Endothelial cell of umbilical vein (primary cell): ENCODE data around the gene SLC39A5. TPM values are rescaled to one million over a fixed set of nuclear protein-coding genes. Genes with fewer than 3 reads are reported as not detected.

Experiments
- BruUV-seq: library from RNA; stranded (reverse); fragments of 400-500 nt; replicated peaks from 2 replicates; lab custom pipeline; 2021; lab: Mats Ljungman, UMichigan
- CTCF ChIA-PET: fragments of 300-600, 350-600 bp; sonication (Branson Sonifier 250); formaldehyde crosslinking; loops from one replicate; lab custom pipeline; 2021; ENCODE audit warnings: antibody characterized with exemption, inconsistent platforms; lab: Charles Lee
- POLR2A ChIA-PET: fragments of 300-600, 350-600 bp; sonication (Branson Sonifier 250); formaldehyde crosslinking; loops from one replicate; lab custom pipeline; 2021; ENCODE audit warnings: antibody characterized with exemption, inconsistent platforms; lab: Charles Lee
- DNase-seq: peaks from one replicate; pipeline ENCODE4 v3.0.0-alpha.2; 2011; ENCODE audit warnings: low read depth, low spot score
- FAIRE-seq: peaks from 2 replicates; lab custom pipeline; 2011; peaks lifted over from hg19 to GRCh38; lab: Jason Lieb, UNC
- H2AFZ ChIP-seq: 2 replicates; pipeline ENCODE4 v1.6.0; 2012; ENCODE audit warnings: low read depth, low read length, control low read depth, inconsistent platforms
- H3K27ac ChIP-seq: 2 replicates; pipeline ENCODE4 v1.5.1; 2011; ENCODE audit warnings: low read depth, mild to moderate bottlenecking, control low read depth, low read length, moderate library complexity; ENCODE audit not compliant: insufficient read depth
- H3K27me3 ChIP-seq, 2 experiments: 2 replicates each; pipeline versions ENCODE4 v1.6.0 to v1.6.1; 2011; ENCODE audit warnings: low read length in 2 of 2, mixed read lengths in 1 of 2; ENCODE audit not compliant: control insufficient read depth in 2 of 2, insufficient read depth in 2 of 2
- H3K36me3 ChIP-seq, 2 experiments: 2 replicates in 1 of 2; 3 replicates in 1 of 2; pipeline ENCODE4 v1.5.1; 2011; ENCODE audit warnings: low read length in 2 of 2, mild to moderate bottlenecking in 1 of 2, moderate library complexity in 1 of 2; ENCODE audit not compliant: control insufficient read depth in 2 of 2, insufficient read depth in 2 of 2; ENCODE audit errors: extremely low read depth in 1 of 2
- H3K4me1 ChIP-seq: 3 replicates; pipeline ENCODE4 v1.5.1; 2011; ENCODE audit warnings: mild to moderate bottlenecking, low read length; ENCODE audit not compliant: control insufficient read depth, insufficient read depth; ENCODE audit errors: extremely low read depth
- H3K4me2 ChIP-seq: 2 replicates; pipeline ENCODE4 v1.6.1; 2011; ENCODE audit warnings: low read length, control low read depth, mixed read lengths; ENCODE audit not compliant: insufficient read depth
- H3K4me3 ChIP-seq, 3 experiments: fragments of 200-600 bp in 1 of 3; sonication (generic), shearing (Covaris generic) in 1 of 3; replicated peaks in 1 of 3; 2 replicates each; pipeline ENCODE4 v1.5.1; 2011 to 2016; ENCODE audit warnings: control low read depth in 3 of 3, low read length in 3 of 3, mild to moderate bottlenecking in 2 of 3, inconsistent platforms in 1 of 3, low read depth in 1 of 3, moderate library complexity in 1 of 3; ENCODE audit not compliant: insufficient read depth in 1 of 3
- H3K79me2 ChIP-seq: 2 replicates; pipeline ENCODE4 v1.6.0; 2012; ENCODE audit warnings: low read length, inconsistent platforms; ENCODE audit not compliant: control insufficient read depth, insufficient read depth
- H3K9ac ChIP-seq: replicated peaks from 2 replicates; pipeline ENCODE3; 2011; ENCODE audit warnings: low read length, control low read depth; ENCODE audit not compliant: insufficient read depth; ENCODE audit errors: extremely low read depth
- H3K9me1 ChIP-seq: replicated peaks from 3 replicates; pipeline ENCODE4 v1.6.0; 2011; ENCODE audit warnings: mild to moderate bottlenecking, low read length; ENCODE audit not compliant: control insufficient read depth, insufficient read depth; ENCODE audit errors: extremely low read depth
- H3K9me3 ChIP-seq: replicated peaks from 2 replicates; pipeline ENCODE4 v1.5.1; 2012; ENCODE audit warnings: low read length, inconsistent platforms; ENCODE audit not compliant: control insufficient read depth, insufficient read depth
- H4K20me1 ChIP-seq: replicated peaks from 2 replicates; pipeline ENCODE3; 2011; ENCODE audit warnings: mild to moderate bottlenecking, low read length; ENCODE audit not compliant: control insufficient read depth, insufficient read depth; ENCODE audit errors: extremely low read depth
- CTCF ChIP-seq, 2 donors: IDR thresholded peaks; 1 replicate in 1 of 2; 2 replicates in 1 of 2; pipeline ENCODE4 v1.5.1; 2011; ENCODE audit warnings: low read length in 2 of 2, mild to moderate bottlenecking in 2 of 2, moderate library complexity in 2 of 2, control low read depth in 1 of 2, inconsistent platforms in 1 of 2, low read depth in 1 of 2; ENCODE audit not compliant: insufficient read depth in 1 of 2; ENCODE audit errors: extremely low read depth in 1 of 2
- EZH2 ChIP-seq: IDR thresholded peaks from 2 replicates; pipeline ENCODE4 v1.6.1; 2012; ENCODE audit warnings: borderline replicate concordance, low read depth, mild to moderate bottlenecking, moderate library complexity, low read length, inconsistent platforms; ENCODE audit not compliant: severe bottlenecking
- FOS ChIP-seq: IDR thresholded peaks from 2 replicates; pipeline ENCODE4 v1.6.1; 2011; ENCODE audit warnings: mild to moderate bottlenecking, low read length, moderate library complexity, borderline replicate concordance; ENCODE audit not compliant: insufficient read depth
- GATA2 ChIP-seq: IDR thresholded peaks from 2 replicates; pipeline ENCODE4 v1.7.0; 2011; ENCODE audit warnings: low read depth, mild to moderate bottlenecking, moderate library complexity, mixed read lengths, low read length; ENCODE audit not compliant: insufficient read length, insufficient read depth
- JUN ChIP-seq: IDR thresholded peaks from 2 replicates; pipeline ENCODE4 v1.6.1; 2011; ENCODE audit warnings: borderline replicate concordance, low read depth; ENCODE audit not compliant: insufficient read length, insufficient read depth
- MYC ChIP-seq: IDR thresholded peaks from one replicate; pipeline ENCODE4 v1.6.1; 2011; ENCODE audit warnings: mild to moderate bottlenecking, low read depth, low read length
- POLR2A ChIP-seq: IDR thresholded peaks from 2 replicates; pipeline ENCODE4 v1.6.1; 2012; ENCODE audit warnings: low read depth, mild to moderate bottlenecking, control low read depth, low read length
- POLR2AphosphoS5 ChIP-seq: IDR thresholded peaks from 2 replicates; pipeline ENCODE4 v1.6.1; 2012; ENCODE audit warnings: low read depth, mild to moderate bottlenecking, control low read depth, low read length, moderate library complexity; ENCODE audit not compliant: insufficient read depth
- dilution Hi-C: fragments of 300-500 bp; cut with MboI; formaldehyde crosslinking; loops from one replicate; pipeline ENCODE4 v1.15.0; 2019; ENCODE audit warnings: low sequenced_read_pairs; ENCODE audit not compliant: extremely low pct_ligation_motif_present
- intact Hi-C: fragments of 100-400 bp; cut with micrococcal nuclease; formaldehyde crosslinking; loops from one replicate; pipeline ENCODE4 v1.10.0; 2022
- polyA plus RNA-seq, 4 experiments: library from polyadenylated mRNA; depleted of rRNA in 3 of 4; stranded (reverse) in 3 of 4; unstranded in 1 of 4; fragments of >200 nt; gene quantifications; 2 replicates each; pipeline versions ENCODE4 v1.2.1 to v1.2.3, GENCODE V29; 2011 to 2012; ENCODE audit warnings: missing spikeins in 1 of 4
- total RNA-seq: library from RNA; stranded (reverse); gene quantifications from 2 replicates; pipeline ENCODE4 v1.2.3, GENCODE V29; 2021
- TF ChIP-seq, protein P1 (sequence below): IDR thresholded peaks from 2 replicates; pipeline ENCODE4 v1.6.1; 2011; ENCODE audit not compliant: insufficient read depth, insufficient read length

SLC39A5 gene
- total and polyA plus RNA-seq, 2 donors (not counting 3 experiments of a cell fraction or from before 2014, with no cell fraction given) = 0.10 TPM; not detected in 1

- CTCF ChIA-PET = interaction anchor here (1.0 to 1.1 kb wide), 2 partner anchors 20 to 30 kb away, joined by 3 read pairs; partner anchors contain the start of gene ANKRD52
- POLR2A ChIA-PET = interaction anchor here (0.8 kb wide), 1 partner anchor 38 kb away, joined by 6 read pairs; no protein-coding TSS in a partner anchor
- DNase-seq = no peak
- H3K36me3 ChIP-seq = peaks cover 9 to 36% of the 10 kb centered on the region in 2 experiments
- intact Hi-C loops (no loop called here), dilution Hi-C loops (no loop called here)
- no TSS peak for BruUV-seq
- H4K20me1 ChIP-seq = no peaks in the 10 kb centered on the region
- no peak overlapping the region for H3K4me2 ChIP-seq
- H3K27me3 ChIP-seq = no peaks in the 10 kb centered on the region
- H3K4me3 ChIP-seq = no peak overlapping the region
- H3K27ac ChIP-seq = no peak overlapping the region
- H3K79me2 ChIP-seq = no peaks in the 10 kb centered on the region
- TF ChIP-seq JUN = no peak
- TF ChIP-seq GATA2 = no peak
- no peak for TF ChIP-seq POLR2A
- no peak for TF ChIP-seq FOS
- TF ChIP-seq, protein P1, sequence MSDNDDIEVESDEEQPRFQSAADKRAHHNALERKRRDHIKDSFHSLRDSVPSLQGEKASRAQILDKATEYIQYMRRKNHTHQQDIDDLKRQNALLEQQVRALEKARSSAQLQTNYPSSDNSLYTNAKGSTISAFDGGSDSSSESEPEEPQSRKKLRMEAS = no peak
- no peak for TF ChIP-seq MYC
- TF ChIP-seq CTCF (IDR thresholded peaks at IDR 0.05; ENCODE audit: extremely low read depth in 1 of 2, insufficient read depth in 1 of 2, low read depth in 1 of 2, low read length in 2 of 2) = no peak
- TF ChIP-seq POLR2AphosphoS5 = no peak
- TF ChIP-seq EZH2 = no peak
- FAIRE-seq = no peak
- no peaks in the 10 kb centered on the region for H3K9me3 ChIP-seq
- H3K9ac ChIP-seq = no peak overlapping the region
- H3K9me1 ChIP-seq = no peaks in the 10 kb centered on the region
- no peak overlapping the region for H2AFZ ChIP-seq
- H3K4me1 ChIP-seq = no peaks in the 10 kb centered on the region
These were observed 7.7 kb downstream of the SLC39A5 start for GRCh38 chr12:56237552-56237951.
